ENCODE data around the gene GUCA2A. TPM values are rescaled to one million over a fixed set of nuclear protein-coding genes. Genes with fewer than 3 reads are reported as not detected.
A peak's percentile ranks its signal among the peaks of the same experiment; 100 is the strongest.

Gene GUCA2A
- total and polyA plus RNA-seq, 2 of the 13 experiments (the other 11 are each of a cell fraction or from before 2014, with no cell fraction given): not detected

DNA sequence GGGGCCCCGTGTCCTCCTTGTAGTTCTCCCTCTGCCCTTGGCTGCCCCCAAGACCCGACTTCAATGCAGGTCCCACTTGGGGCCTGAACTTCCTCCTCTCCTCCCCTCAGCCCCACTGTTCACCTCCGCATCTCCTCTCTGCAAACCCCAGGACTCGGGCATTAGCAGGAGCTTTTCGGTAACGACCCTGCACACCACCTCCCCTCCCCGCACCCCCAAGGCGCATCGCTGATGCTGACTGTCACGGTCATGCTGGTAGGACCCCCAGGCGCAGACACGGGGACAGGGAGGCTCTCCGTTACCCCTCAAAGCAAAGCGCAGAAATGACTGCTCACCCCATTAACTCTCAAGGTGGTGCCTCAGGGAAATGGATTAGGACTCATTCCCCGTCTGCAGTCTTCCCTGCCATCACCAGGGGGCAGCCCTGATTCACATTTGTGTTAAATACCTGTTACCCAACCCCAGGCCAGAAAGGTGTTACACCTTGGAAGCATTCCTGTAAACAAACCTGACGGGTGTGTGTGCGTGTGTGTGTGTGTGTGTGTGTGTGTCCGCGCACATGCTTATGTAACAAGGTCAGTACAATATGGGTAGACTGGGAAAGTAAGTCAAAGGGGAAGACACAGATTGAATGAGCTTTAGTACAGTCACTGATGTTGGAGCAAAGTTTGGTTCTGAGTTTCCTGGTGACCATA, 17.8 kb downstream of the GUCA2A start (continued):
- TF ChIP-seq NFYB (CRISPR knock-in tag; IDR thresholded peaks at IDR 0.05) (no peak), ZNF7 (CRISPR knock-in tag; IDR thresholded peaks at IDR 0.05) (no peak), KLF6 (CRISPR knock-in tag; IDR thresholded peaks at IDR 0.05) (no peak), ZFX (CRISPR knock-in tag; IDR thresholded peaks at IDR 0.05; ENCODE audit: low read depth) (peak; percentile 47; the same call in 1 of the 2 replicates), FOXK2 (IDR thresholded peaks at IDR 0.05) (no peak), ZNF484 (CRISPR knock-in tag; IDR thresholded peaks at IDR 0.05; ENCODE audit: borderline replicate concordance, low read depth) (no peak), ZNF891 (CRISPR knock-in tag; IDR thresholded peaks at IDR 0.05) (no peak), KDM2A (CRISPR knock-in tag; IDR thresholded peaks at IDR 0.05; ENCODE audit: borderline replicate concordance, low read depth) (0 out of 2 replicates have a peak, but pooled peaks have one; percentile 28), KMT2A (CRISPR knock-in tag; IDR thresholded peaks at IDR 0.05) (no peak), JUNB (CRISPR knock-in tag; IDR thresholded peaks at IDR 0.05; ENCODE audit: borderline replicate concordance) (no peak), ZNF335 (CRISPR knock-in tag; IDR thresholded peaks at IDR 0.05) (no peak), ZNF367 (CRISPR knock-in tag; IDR thresholded peaks at IDR 0.05; ENCODE audit: borderline replicate concordance) (no peak), TEAD3 (CRISPR knock-in tag; optimal IDR thresholded peaks at IDR 0.05; ENCODE audit: borderline replicate concordance) (peak; percentile 82)
- TF ChIP-seq, protein P1, sequence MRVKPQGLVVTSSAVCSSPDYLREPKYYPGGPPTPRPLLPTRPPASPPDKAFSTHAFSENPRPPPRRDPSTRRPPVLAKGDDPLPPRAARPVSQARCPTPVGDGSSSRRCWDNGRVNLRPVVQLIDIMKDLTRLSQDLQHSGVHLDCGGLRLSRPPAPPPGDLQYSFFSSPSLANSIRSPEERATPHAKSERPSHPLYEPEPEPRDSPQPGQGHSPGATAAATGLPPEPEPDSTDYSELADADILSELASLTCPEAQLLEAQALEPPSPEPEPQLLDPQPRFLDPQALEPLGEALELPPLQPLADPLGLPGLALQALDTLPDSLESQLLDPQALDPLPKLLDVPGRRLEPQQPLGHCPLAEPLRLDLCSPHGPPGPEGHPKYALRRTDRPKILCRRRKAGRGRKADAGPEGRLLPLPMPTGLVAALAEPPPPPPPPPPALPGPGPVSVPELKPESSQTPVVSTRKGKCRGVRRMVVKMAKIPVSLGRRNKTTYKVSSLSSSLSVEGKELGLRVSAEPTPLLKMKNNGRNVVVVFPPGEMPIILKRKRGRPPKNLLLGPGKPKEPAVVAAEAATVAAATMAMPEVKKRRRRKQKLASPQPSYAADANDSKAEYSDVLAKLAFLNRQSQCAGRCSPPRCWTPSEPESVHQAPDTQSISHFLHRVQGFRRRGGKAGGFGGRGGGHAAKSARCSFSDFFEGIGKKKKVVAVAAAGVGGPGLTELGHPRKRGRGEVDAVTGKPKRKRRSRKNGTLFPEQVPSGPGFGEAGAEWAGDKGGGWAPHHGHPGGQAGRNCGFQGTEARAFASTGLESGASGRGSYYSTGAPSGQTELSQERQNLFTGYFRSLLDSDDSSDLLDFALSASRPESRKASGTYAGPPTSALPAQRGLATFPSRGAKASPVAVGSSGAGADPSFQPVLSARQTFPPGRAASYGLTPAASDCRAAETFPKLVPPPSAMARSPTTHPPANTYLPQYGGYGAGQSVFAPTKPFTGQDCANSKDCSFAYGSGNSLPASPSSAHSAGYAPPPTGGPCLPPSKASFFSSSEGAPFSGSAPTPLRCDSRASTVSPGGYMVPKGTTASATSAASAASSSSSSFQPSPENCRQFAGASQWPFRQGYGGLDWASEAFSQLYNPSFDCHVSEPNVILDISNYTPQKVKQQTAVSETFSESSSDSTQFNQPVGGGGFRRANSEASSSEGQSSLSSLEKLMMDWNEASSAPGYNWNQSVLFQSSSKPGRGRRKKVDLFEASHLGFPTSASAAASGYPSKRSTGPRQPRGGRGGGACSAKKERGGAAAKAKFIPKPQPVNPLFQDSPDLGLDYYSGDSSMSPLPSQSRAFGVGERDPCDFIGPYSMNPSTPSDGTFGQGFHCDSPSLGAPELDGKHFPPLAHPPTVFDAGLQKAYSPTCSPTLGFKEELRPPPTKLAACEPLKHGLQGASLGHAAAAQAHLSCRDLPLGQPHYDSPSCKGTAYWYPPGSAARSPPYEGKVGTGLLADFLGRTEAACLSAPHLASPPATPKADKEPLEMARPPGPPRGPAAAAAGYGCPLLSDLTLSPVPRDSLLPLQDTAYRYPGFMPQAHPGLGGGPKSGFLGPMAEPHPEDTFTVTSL (CRISPR knock-in tag; IDR thresholded peaks at IDR 0.05; ENCODE audit: borderline replicate concordance): no peak
- TF ChIP-seq, protein P2, sequence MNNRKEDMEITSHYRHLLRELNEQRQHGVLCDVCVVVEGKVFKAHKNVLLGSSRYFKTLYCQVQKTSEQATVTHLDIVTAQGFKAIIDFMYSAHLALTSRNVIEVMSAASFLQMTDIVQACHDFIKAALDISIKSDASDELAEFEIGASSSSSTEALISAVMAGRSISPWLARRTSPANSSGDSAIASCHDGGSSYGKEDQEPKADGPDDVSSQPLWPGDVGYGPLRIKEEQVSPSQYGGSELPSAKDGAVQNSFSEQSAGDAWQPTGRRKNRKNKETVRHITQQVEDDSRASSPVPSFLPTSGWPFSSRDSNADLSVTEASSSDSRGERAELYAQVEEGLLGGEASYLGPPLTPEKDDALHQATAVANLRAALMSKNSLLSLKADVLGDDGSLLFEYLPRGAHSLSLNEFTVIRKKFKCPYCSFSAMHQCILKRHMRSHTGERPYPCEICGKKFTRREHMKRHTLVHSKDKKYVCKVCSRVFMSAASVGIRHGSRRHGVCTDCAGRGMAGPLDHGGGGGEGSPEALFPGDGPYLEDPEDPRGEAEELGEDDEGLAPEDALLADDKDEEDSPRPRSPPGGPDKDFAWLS (CRISPR knock-in tag; IDR thresholded peaks at IDR 0.05; ENCODE audit: borderline replicate concordance): no peak
- TF ChIP-seq, protein P3, sequence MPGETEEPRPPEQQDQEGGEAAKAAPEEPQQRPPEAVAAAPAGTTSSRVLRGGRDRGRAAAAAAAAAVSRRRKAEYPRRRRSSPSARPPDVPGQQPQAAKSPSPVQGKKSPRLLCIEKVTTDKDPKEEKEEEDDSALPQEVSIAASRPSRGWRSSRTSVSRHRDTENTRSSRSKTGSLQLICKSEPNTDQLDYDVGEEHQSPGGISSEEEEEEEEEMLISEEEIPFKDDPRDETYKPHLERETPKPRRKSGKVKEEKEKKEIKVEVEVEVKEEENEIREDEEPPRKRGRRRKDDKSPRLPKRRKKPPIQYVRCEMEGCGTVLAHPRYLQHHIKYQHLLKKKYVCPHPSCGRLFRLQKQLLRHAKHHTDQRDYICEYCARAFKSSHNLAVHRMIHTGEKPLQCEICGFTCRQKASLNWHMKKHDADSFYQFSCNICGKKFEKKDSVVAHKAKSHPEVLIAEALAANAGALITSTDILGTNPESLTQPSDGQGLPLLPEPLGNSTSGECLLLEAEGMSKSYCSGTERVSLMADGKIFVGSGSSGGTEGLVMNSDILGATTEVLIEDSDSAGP (CRISPR knock-in tag; IDR thresholded peaks at IDR 0.05; ENCODE audit: borderline replicate concordance): no peak
- TF ChIP-seq, protein P4, sequence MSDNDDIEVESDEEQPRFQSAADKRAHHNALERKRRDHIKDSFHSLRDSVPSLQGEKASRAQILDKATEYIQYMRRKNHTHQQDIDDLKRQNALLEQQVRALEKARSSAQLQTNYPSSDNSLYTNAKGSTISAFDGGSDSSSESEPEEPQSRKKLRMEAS (IDR thresholded peaks at IDR 0.05): 0 out of 2 replicates have a peak, but pooled peaks have one; percentile 20
- TF ChIP-seq, protein P5, sequence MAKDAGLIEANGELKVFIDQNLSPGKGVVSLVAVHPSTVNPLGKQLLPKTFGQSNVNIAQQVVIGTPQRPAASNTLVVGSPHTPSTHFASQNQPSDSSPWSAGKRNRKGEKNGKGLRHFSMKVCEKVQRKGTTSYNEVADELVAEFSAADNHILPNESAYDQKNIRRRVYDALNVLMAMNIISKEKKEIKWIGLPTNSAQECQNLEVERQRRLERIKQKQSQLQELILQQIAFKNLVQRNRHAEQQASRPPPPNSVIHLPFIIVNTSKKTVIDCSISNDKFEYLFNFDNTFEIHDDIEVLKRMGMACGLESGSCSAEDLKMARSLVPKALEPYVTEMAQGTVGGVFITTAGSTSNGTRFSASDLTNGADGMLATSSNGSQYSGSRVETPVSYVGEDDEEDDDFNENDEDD (CRISPR knock-in tag; IDR thresholded peaks at IDR 0.05; ENCODE audit: borderline replicate concordance): no peak

Data from HepG2 (cell line).